Measurements from ENCODE around the gene AFG3L2.
"Not testable (repeated sequence)": the region's sequence is repeated elsewhere in the genome, so short reads cannot be mapped to it uniquely, and the experiment has no call there.

Gene AFG3L2

GRCh38 chr18:12417687-12418086 is 40.7 kb upstream of the AFG3L2 start:
- DNase-seq (ENCODE audit: low read depth): no peak
- TF ChIP-seq CTCF (conservative IDR thresholded peaks at IDR 0.05; ENCODE audit: low read length): no peak
- no peak overlapping the region for H3K4me3 ChIP-seq (ENCODE audit: low read length)

DNA sequence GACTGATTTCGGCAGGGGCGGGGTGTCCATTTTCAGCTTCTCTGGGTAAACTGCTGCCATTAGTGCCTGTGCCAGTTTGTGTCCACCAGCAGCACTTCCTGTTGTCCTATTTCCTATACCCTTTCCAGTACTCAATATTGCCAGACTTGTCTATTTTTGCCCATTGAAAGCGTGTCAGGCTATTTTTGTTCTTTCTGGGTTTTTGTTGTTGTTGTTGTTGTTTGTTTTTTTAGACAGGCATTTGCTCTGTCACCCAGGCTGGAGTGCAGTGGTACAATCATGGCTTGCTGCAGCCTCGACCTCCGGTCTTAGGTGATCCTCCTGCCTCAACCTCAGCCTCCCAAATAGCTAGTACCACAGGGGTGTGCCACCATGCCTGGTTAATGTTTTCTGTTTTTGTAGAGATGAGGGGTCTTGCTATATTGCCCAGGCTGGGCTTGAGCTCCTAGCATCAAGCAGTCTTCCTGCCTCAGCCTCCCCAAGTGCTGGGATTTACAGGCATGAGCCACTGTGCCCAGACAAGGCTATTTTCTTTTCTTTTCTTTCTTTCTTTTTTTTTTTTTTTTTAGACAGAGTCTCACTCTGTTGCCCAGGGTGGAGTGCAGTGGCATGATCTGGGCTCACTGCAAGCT is 39.2 kb upstream of the AFG3L2 start:
- TF ChIP-seq CTCF (conservative IDR thresholded peaks at IDR 0.05; ENCODE audit: low read length): no peak
- no peak for DNase-seq (ENCODE audit: low read depth)
- H3K4me3 ChIP-seq (ENCODE audit: low read length): no peak overlapping the region

- no peak overlapping the region for H3K4me3 ChIP-seq (ENCODE audit: low read length)
- no peak for TF ChIP-seq CTCF (conservative IDR thresholded peaks at IDR 0.05; ENCODE audit: low read length)
- no peak for DNase-seq (ENCODE audit: low read depth)
These were observed 34.4 kb upstream of the AFG3L2 start for GRCh38 chr18:12411456-12411855.

GRCh38 chr18:12410747-12411146 is 33.7 kb upstream of the AFG3L2 start:
- not testable (repeated sequence) for H3K4me3 ChIP-seq (ENCODE audit: low read length); DNase-seq (ENCODE audit: low read depth)

GRCh38 chr18:12410081-12410481 is 33.1 kb upstream of the AFG3L2 start:
- no peak overlapping the region for H3K4me3 ChIP-seq (ENCODE audit: low read length)
- DNase-seq (ENCODE audit: low read depth): no peak
- TF ChIP-seq CTCF (conservative IDR thresholded peaks at IDR 0.05; ENCODE audit: low read length): no peak

DNA sequence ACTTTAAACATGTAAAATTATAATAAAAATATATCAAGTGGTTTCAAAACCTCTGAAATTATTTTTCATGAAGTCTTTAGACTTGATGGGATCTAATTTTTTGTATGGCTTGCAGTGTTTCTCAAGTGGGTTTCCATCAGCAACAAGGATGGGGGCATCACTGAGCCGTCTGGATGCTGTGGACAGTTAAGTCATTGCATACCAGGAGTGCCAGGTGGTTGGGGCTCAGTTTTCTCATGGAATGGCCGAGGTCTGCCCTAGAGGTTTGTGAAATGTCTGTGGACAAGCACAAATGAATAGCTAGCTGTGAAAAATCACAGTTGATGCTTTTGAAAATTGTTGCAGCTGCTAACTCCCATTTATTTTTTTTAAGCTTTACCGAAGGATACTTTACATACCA is 32.4 kb upstream of the AFG3L2 start:
- H3K4me3 ChIP-seq (ENCODE audit: low read length): no peak overlapping the region
- peak; percentile 66 for DNase-seq (ENCODE audit: low read depth)
- no peak for TF ChIP-seq CTCF (conservative IDR thresholded peaks at IDR 0.05; ENCODE audit: low read length)

DNA sequence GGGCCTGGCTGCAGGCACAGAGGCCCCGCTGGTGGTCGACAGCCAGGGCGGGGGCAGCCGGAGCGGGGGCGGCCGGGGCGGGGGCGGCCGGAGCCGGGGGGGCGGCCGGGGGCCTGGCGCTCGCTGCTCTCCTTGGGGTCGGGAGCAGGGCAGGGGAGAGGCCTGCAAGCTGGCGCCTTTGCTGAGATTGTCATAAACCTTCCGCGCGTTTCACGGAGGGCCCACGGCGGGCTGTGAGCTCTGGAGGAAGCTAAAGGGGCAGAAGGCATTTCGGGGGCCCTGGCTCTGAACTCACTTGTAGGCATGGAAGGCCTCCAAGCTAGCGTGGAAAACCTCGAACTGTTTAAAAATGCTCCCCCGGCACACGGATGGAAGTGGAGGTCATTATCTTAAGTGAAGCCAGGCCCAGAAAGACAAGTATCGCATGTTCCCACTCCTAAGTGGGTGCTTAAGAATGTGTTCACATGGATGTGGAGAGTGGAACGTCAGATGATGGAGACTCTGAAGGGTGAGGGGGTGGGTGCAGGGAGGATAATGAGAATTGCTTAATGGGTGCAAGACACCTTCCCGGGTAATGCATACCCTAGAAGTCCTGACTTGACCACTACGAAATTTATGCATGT is 31.3 kb upstream of the AFG3L2 start:
- no peak for TF ChIP-seq CTCF (conservative IDR thresholded peaks at IDR 0.05; ENCODE audit: low read length)
- H3K4me3 ChIP-seq (ENCODE audit: low read length): peak overlapping the region; percentile 75
- peak; percentile 42 for DNase-seq (ENCODE audit: low read depth)
